ENCODE data around the gene KLF3.

DNA sequence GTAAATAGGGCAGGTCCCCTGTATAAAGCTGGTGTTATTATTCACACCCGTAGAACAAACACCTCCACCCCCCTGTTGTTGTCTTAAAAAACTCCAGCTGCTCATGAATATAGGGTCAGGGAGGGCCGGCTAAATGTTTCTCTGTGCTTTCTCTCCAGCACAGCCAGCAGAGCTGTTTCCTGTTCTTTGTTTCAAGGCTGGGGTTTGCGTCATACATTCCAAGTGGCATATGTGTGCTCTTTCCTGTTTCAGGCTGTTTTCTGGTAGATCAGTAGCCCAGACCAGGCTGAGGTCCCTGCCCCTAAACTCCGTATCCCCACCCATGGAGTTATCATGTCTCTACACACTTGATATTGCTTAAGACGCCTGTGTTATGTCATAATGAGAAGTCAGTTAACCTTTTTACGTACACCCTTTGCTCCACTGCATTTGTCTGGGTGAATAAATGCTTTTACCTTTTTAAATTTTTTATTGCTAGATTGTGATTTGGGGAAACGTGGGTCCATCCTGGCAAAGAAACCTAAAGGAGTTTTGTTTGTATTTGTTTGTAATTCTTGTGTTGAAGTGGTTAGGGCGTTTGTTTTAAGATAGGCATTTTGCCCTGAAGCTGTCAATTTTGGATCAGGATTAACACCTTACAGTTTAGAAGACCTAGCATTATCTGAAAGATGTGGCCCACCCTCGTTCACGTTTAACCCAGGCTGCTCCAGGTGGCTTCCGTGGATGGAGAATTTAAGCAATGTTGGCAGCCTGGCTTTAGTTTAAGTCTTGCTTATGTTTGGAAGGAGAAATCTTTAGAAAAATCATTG lies 3.3 kb downstream of the KLF3 start:
- no peak for TF ChIP-seq GATA2 (IDR thresholded peaks at IDR 0.05; ENCODE audit: low read depth, low read length)
- no peak for TF ChIP-seq GATA3 (IDR thresholded peaks at IDR 0.05; ENCODE audit: low read depth, low read length)

Measured in SH-SY5Y (cell line).